NOMO-1 (cell line): ENCODE results near the gene PLCB4.

ENCODE experiments used
- DNase-seq, 2 experiments: peaks; one replicate each; lab custom pipeline; 2025; ENCODE audit not compliant: unreplicated experiment in 2 of 2; lab: John Stamatoyannopoulos, UW

Gene PLCB4

DNA sequence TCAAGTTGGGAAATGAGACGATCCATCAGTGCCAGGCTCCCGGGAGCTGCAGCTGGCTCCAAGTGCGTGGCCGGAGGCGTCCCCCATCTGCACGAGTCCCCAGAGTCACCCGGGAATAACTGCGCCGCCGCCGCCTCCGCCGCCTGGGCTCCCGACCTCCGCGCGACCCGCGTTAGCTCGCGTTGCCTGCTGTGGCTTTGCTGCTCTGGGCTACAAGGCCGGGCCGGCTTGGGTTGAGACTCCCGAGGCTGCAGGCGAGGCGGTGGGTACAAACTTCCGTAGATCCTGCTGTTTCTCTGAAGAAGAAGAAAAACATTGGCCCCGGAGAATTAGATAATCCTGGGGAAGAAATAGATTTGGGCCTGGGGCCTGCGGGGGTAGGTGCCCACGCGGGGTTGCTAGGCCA is 438.1 kb downstream of the PLCB4 start:
- no peak for DNase-seq

- no peak for DNase-seq
Measured at GRCh38 chr20:9507544-9508239, 438.8 kb downstream of the PLCB4 start.

DNA sequence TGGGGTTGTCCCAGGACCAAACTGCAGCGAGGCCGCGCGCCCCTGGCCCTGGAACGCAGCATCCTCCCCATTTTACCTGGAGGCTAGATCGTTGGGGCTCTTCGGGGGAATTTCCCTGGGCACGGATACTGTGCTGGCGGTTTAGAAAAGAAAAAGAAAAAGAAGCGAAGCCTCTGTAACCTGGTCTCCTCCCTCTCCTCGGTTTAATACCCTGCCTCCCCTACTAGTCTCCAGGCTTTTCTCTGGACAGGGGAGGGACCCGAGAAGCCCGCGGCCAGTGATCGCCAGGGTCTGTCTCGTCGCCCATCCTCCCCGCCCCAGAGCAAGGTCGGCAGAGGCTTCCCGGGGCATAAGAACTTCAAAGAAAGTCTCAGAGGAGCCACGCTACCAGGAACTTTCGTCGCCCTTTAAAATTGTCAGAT is 439.4 kb downstream of the PLCB4 start:
- DNase-seq: no peak

DNA sequence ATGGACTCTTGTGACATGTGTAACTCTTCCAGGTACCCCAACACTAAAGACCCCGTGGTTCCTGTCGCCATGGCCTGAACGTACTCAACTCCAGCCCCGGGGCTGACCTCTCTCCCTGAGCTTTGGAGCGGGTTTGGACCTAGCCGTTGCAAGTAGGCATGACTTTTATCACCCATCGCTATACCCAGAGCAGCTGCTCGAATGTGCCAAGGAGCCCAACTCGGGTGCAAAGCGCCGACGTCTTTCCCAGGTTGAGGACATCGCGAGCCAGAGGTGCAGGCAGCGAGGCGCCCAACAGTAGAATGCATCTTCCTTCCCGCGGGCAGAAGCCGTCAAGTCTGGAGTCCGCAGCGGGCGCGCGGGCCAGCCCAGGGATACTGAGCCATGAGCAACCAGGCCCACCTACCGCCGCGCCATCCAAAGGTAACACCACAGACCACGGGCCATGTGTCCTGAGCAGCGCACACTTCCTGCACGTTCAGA is 439.9 kb downstream of the PLCB4 start:
- no peak for DNase-seq

DNA sequence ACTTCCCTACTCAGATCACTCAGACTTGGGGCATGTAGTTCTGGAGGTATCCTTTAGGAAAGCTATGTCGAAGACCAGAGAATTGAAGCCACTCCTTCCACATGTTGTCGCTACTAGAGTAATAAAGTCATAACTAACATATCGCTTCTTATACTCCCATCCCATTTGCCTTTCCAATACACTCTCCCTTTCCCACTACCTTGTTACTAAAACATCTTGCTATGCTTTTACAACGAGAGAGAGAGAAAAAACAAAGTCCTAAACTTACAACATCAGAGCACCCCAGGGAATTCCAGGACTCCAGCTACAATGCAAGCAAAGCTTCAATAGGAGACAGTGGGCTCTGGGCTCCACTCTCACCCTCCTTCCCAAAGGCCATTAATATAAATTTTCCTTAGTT is 440.4 kb downstream of the PLCB4 start:
- DNase-seq: no peak

- no peak for DNase-seq
Measured at GRCh38 chr20:9510911-9511310, 442.0 kb downstream of the PLCB4 start.

GRCh38 chr20:9514072-9514460 is 445.2 kb downstream of the PLCB4 start:
- no peak for DNase-seq

- peak; percentile 30 to 36 for DNase-seq
Measured at GRCh38 chr20:9514461-9515213, 445.8 kb downstream of the PLCB4 start, which contains the start of gene LAMP5. TSS of gene LAMP5 (plus strand) at chr20:9514590. CDS start at chr20:9514853, 263 bp downstream.

DNA sequence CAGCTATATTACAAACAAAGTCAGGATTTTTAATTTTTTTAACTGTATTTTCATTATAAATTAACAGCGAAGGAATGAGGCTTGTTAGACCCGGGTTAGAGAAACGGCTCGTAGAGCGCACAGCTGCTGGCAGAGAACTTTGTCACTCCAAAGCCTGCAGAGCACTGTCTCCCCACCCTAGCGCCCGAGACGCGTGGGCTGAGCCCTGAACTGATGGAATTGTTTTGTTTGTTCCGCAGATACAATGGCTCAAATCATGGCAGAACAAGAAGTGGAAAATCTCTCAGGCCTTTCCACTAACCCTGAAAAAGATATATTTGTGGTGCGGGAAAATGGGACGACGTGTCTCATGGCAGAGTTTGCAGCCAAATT is 446.3 kb downstream of the PLCB4 start:
- DNase-seq: no peak

DNA sequence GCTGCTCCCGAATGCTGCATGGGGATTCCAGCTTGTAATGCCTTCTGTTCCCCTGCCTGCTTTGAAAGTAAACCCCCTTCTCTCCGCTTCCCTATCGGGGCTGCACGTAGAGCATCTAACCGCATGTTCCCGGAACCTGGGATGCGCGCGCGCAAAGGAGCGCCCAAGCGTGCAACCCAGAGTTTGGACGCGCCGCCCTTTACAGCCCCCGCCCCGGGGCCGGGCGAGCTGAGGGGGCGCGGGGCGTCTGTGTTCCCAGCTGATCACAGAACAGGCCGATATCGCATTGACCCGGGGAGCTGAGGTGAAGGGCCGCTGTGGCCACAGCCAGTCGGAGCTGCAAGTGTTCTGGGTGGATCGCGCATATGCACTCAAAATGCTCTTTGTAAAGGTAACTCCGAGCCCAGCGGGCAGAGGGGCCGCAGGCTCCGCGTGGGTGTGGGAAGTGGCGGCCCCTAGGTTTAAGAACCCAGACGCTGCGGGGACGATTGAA is 446.9 kb downstream of the PLCB4 start:
- no peak for DNase-seq

DNA sequence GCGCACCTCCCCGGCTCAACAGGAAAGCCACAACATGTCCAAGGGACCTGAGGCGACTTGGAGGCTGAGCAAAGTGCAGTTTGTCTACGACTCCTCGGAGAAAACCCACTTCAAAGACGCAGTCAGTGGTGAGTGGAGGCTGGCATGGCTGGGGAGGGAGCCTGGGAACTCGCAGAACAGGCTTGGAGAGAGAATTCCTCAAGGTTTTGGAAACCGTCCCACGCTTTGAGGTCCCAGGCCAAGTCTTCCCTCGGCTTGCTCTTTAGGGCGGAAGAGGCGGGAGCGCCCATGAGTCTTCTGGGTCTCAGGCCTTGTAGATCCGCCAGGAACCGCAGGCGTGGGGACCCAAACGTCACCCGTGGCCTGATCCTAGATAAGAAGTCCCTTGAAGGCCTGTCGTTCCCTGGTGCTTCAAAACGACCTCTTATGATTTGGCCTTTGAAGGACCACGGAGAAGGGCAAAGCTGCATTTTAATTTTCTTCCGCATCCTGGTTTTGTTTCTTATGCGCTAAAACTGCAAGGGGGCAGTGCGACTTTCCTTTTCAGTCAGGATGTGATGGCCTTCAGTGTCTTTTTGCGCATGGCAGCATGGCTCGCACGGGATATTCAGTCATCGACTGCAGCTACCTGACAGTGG is 447.5 kb downstream of the PLCB4 start:
- DNase-seq: peak; percentile 22 to 37

DNA sequence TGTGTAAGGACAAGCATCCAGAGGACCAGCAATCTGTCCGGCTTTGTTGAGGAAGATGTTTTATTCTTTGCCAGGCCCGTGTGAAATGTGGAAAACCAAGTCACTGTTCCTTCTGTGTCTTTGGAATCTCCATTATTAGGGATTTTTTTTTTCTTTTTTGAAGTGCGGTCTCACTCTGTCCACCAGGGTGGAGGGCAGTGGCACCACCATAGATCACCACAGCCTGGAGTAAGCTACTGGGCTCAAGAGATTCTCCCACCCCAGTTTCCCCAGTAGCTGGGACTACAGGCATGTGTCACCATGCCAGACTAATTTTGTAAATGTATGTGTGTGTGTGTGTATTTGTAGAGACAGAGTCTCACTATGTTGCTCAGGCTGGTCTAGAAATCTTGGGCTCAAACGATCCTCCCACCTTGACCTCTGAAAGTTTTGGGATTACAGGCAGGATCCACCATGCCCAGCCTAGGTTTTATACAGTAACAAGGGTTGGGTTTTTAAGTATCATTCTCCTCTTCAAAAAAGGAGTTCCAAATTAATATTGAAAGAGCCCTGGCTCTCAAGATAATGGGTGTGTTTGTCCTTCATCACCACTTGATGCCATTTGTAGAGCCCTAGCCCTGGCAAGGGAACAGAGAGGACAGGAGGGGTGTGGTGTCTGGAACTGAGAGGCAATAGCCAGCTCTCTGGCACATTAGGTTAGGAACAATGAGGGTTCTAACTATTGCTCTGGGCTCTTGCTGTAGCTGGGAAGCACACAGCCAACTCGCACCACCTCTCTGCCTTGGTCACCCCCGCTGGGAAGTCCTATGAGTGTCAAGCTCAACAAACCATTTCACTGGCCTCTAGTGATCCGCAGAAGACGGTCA is 448.6 kb downstream of the PLCB4 start:
- no peak for DNase-seq

DNA sequence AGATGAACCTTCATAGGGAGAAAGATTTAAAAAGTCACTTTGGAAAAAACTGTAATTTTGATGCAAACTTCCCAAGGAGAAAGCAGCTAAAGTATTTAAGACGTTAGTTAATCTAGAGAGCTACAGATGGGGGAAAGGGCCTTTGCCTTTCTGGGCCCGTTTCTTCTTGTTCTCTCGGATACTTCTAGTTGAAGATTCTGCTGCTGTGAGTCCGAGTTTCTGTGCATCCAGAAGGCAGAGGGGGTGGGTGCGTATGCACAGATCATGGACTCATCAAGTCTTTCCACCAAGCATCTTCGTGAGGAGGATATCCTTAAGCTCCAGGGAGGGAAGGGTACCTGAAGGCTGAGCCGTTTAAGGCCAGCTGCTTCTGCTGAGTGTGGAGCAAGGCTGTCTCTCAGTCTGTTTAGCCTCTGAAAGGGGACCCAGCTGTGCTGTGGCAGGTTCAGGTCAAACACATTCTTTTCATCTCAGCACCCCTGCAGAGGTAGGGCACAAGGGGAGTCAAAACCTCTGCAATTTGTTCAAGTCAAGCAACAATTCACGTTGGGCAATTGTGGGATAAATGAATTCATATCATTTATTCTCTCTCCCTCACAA is 449.8 kb downstream of the PLCB4 start:
- no peak for DNase-seq

GRCh38 chr20:9520086-9520485 is 451.2 kb downstream of the PLCB4 start:
- DNase-seq: no peak

DNA sequence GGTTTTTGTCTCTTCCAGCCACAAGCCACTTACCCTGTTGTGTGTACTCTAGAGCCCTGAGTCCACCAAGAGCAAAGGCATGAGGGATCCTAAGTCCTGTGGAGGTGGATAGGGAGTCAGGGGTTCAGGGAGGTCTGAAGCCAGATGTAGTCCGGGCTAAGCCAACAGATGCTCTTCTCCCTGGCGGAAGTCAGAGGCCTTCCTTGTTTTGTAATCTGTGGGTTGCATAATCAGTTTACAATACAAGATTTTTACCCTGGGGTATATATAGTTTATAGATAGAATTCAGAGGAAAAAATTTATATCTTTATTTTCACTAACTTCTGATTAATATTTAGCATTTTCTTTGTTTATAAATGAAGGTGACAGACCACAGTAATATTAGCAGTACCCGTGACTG is 454.7 kb downstream of the PLCB4 start:
- DNase-seq: peak; percentile 35 to 64
